ENCODE measurements around the gene PTAR1. TPM values are rescaled to one million over a fixed set of nuclear protein-coding genes. Genes with fewer than 3 reads are reported as not detected.
A peak's percentile ranks its signal among the peaks of the same experiment; 100 is the strongest.

Gene PTAR1
- total RNA-seq, 1 experiment from 2014 or later, result 85.4 TPM

DNA sequence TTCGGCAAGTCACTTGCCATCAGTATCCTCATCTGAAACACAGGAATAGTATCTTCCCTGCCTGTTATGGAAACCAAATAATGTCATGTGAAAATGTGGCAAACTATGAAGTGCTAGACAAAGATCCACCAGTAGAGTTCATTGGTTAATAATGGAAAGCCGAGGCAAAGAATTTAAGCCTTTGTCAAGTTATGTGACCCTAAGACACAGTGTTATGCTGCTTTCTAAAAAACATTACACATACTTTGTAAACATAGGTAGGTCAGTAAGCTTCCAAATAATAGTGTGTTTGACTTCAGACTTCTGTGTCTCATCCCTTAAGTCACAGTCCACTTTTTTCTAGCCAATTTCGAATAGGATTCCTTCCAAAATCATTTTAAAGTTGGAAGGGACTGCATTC lies 6.0 kb downstream of the PTAR1 start:
- DNase-seq (ENCODE audit: extremely low read depth, low read depth), result no peak

DNA sequence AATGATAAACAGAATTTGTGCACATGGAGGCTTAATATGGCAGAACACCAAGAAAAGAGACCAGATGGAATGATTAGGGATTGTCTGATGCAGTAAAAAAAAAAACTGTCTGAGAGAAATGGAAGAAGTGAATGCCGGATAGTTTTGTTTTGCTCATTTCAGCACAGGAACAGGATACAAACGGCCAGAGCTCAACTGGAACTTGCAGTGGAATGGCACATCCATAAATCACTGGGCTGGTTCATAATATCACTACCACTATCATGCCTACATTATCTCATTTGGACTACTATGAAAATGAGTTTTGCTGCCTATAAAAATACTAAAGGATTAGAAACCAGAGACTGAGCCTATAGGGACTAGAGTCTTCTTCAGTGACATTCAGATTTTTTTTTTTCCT lies 9.7 kb downstream of the PTAR1 start:
- no peak for DNase-seq (ENCODE audit: extremely low read depth, low read depth)

GRCh38 chr9:69748304-69748703 lies 11.5 kb downstream of the PTAR1 start:
- DNase-seq (ENCODE audit: extremely low read depth, low read depth), result no peak

DNA sequence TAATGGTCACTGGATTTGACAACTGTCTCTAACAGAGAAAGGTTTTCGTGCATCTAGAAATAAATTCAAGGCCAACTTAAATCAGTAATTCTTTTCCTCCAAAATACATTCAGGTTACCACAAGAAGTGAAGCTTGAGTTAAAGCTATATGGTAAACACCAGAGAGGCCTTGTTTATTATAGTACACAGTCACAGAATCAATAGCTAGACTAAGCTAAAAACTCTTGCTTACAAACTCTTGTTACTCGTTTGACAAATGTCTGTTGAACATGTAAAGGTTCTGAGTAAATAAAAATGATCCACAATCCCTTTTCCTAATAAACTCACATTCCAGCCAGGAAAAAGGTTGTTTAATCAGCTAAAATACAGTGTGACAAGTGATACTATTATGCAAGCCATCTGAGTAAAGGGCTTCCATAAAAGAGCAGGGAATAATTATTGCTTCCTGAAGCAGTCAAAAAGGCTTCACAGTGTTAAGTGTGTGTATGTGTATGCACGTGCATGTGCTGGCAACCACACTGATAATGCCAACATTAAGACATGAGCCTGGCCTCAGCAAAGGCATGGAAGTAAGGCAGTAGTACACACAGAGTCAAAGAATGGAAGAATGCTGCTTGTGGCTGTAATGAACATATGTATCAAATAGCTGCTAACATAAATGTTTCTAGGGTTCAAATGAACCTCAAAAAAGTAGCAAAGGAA lies 12.8 kb downstream of the PTAR1 start:
- DNase-seq (ENCODE audit: extremely low read depth, low read depth), result no peak

- peak; percentile 33 for DNase-seq (ENCODE audit: extremely low read depth, low read depth)
Observed at GRCh38 chr9:69745716-69746437, 13.9 kb downstream of the PTAR1 start.

GRCh38 chr9:69744688-69745380 lies 15.0 kb downstream of the PTAR1 start:
- DNase-seq (ENCODE audit: extremely low read depth, low read depth), result no peak

DNA sequence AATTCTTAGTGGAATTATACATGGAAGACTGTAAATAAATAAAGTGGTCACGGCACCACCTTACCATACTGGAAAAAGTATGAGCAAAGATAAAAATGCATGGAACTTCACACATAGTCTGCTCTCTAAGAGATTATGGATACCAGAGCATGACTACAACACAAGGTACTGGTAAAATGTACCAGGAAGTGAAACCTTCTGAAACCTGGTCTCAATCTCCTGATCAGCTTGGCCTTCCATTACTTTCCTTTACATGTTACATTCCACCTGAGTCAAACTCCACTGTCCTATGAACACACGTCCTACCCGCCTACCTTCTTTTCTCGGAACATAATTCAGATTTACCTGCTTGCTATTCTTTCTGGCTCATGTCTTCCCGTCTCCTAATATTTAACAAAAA lies 15.9 kb downstream of the PTAR1 start:
- no peak for DNase-seq (ENCODE audit: extremely low read depth, low read depth)

DNA sequence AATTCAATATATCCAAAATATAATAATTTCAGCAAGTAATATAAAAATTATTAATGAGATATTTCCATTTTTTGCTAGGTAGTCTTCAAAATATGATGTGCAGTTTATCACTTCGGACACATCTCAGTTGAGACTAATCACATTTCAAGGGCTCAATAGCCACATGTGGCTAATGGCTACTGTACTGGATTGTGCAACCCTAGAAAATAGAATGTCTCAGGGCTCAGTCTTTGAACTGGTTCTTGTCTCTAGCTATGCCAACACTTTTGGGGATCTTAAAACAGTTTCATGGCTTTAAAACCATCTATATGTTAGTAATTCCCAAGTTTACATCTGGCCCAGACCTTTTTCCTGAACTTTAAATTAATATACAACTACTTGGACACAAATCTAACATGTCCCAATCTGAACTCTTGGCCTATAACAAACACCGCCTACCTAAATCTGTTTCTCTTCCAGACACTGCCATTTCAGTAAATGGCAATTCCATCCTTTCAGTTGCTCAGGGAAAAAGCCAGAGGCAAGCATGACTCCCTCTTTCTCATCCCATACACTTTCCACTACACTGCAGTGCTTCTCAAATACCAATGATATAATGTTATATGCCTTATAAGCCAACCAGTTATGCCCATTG lies 18.8 kb downstream of the PTAR1 start:
- no peak for DNase-seq (ENCODE audit: extremely low read depth, low read depth)

- DNase-seq (ENCODE audit: extremely low read depth, low read depth), result no peak
Observed at GRCh38 chr9:69731348-69731747, 28.5 kb downstream of the PTAR1 start.

DNA sequence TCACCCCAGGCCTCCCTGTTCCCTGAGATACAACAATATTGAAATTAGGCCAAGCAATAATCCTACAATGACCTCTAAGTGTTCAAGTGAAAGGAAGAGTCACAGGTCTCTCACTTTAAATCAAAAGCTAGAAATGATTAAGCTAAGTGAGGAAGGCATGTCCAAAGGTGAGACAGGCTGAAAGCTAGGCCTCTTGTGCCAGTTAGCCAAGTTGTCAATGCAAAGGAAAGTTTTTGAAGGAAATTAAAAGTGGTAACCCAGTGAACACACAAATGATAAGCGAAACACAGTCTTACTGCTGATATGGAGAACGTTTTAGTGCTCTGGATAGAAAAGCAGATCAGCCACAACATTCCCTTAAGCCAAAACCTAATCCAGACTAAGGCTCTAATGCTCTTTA lies 39.8 kb downstream of the PTAR1 start:
- DNase-seq (ENCODE audit: extremely low read depth, low read depth), result no peak

DNA sequence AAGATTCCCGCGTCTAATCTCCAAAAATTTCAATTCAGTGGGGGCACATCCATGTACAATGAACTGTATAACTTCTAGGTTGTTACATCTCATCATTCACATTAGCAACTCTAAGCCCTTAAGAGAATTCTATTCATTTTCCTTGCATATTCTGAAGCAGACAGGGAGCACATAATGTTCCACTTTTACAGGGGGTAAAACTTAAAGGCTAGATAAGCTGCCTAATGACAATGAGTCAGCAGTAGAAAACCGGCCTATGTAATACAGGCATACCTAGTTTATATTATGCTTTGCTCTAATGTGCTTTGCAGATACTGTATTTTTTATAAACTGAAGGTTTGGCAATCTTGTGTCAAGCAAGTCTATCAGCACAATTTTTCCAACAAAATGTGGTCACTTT lies 40.4 kb downstream of the PTAR1 start:
- DNase-seq (ENCODE audit: extremely low read depth, low read depth), result no peak

DNA sequence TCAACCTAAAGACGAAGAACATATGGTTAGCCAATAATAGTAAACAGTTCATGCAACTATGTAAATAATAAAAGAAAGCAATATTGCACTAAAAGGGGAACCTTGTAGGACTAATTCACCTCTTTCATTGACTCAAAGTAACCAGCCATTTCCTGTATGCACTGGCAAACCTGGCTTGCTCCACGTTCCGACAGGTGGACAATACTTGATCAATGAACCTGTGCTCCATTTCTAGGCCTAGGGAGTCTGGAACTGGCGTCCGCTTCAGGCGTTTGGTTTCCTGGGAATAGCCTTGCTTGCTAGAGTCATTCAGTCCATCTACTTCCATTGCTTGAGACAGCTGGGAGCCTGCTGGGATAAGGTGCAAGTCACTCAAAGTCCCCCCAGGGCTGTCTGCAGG lies 41.6 kb downstream of the PTAR1 start:
- no peak for DNase-seq (ENCODE audit: extremely low read depth, low read depth)

DNA sequence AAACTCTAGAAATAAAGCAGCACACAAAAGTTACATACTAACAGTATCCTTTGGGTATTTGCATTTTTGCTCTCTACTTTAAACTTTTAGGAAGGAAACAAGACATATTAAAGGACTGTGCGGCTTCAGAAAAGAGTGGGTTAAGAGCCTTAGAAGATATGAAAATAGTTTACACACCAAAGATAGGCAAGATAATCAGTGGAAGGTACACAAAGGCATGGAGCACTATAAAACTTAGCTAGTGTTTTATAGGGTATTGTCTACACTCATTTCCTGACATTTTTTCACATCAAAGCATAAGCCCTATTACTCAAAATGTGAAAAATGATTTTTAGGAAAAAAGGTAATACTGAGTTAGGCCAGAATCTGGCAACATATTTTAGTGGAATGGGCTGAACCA lies 44.0 kb downstream of the PTAR1 start:
- no peak for DNase-seq (ENCODE audit: extremely low read depth, low read depth)

DNA sequence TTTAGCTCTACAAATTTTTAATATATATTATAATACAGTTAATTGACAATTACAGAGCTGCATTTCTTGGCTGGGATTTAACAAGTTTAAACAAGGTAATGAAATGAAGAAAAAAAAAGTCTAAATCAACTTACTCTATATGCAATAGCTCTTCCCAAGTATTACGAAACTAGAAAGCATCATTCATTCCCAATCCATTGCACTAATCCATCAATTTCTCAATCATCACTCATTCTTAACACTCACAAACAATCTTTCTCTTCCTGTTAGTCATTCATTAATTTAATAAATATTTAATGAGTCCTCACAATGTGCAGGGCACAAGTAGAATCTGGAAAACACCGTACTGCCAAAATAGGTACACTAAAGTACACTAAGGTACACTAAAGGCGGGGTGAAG lies 44.7 kb downstream of the PTAR1 start:
- no peak for DNase-seq (ENCODE audit: extremely low read depth, low read depth)

GRCh38 chr9:69697475-69697874 lies 62.3 kb downstream of the PTAR1 start:
- no peak for DNase-seq (ENCODE audit: extremely low read depth, low read depth)

GRCh38 chr9:69696802-69697201 lies 63.0 kb downstream of the PTAR1 start:
- DNase-seq (ENCODE audit: extremely low read depth, low read depth), result no peak

DNA sequence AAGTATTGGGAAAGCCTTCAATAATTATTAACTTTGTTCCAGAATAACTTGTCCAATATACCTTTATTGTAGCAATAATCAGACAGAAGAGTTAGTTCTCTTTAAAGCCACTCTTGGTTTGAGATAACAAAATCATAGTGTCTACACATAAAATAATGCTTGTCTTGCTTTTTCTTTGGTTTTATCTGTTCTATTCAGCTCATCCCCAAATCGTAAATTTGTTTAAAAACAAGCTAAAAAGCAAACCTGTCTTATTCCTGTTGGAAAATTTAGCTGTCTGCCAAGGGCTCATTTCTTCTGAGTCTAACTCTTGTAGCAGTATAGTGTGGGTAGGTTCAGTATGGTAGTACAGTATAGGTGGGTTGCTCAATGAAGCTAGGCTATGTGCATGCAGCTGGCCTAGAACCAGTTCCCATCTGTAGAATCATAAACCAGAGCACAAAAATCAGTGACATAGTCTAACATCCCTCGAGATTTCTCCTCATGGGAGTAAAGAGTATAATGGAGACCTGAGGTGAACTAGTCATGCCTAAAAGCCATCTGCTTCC lies 69.7 kb downstream of the PTAR1 start:
- no peak for DNase-seq (ENCODE audit: extremely low read depth, low read depth)

DNA sequence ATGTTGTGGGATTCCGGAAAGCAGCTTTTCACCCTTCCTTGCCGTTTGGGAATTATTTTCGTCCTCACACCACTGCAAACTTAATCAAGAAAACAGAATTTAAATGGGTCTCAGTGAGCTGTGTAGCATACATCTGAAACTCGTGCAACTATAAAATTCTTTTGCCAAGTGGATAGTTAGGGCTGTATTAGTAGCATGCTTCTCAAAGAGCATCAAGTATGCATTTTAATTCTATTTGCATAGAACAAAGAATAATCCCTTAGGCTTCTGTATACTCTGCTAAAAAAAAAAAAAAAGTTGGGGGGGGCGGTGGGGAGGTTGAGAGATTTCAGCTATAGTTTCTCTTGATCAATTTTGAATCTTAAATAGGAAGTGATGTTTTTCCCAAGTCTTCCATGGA lies 75.9 kb downstream of the PTAR1 start:
- DNase-seq (ENCODE audit: extremely low read depth, low read depth), result no peak

DNA sequence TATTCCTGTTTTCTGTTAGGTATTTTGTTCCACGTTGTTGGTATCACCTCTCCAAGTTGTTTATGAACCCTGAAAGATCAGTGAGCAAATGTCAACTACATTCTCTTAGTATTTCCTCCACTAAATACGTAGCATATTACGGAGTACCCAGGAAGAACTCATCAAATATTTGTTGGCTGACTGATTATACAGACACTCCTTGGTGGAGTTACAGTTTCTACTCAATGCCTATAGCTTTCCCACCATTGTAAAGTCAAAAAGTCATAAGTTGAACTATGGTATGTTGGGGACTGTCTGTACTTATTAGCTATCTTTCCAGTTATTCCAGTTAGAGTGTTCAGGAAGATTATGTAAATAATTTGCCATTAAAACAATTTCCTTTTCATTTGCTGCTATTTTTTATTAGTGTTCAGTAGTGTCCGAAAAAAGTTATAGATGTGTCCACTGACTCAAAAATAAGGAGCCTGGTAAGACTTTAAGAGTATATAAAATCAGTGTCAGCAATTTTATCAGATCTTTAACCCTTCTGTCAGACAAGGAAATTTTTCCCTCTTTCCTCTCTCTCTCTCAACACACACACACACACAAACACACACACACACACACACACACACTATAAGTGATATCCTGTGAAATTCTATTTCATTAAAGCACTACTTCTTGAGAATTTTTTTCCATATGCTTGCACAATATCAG lies 80.8 kb downstream of the PTAR1 start:
- DNase-seq (ENCODE audit: extremely low read depth, low read depth), result no peak

DNA sequence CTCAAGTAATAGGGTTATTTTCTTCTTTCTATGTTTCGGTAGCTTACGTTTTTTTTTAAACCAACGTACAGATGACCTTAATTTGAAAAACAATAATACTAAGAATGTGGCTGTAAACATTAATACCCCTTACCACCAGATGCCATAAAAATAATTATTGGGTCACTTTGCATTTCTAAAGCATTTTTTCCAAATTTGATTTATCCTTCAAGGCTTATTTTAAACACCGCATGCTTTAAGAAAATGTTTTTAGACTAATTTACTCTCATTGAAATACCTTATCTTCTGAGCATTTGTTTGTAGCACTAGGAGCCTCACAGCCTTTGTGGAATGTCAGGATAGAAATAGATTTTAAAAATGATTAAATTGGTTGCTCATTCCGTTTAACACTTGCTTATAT lies 81.9 kb downstream of the PTAR1 start:
- no peak for DNase-seq (ENCODE audit: extremely low read depth, low read depth)

DNA sequence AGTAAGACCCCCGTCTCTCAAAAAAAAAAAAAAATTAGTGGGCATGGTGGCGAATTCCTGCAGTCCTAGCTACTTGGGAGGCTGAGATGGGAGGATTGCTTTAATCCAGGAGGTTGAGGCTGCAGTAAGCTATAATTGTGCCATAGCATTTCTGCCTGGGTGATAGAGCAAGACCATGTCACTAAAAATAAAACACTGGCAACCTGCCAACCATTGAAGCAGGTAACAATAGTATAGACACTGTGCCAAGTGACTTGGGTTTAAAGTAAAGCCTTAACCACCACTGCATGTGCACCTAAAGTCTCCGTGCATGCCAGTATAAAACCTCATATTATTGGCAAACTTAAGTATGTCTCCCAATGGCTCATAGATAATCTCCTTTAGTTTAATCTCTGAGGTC lies 84.2 kb downstream of the PTAR1 start:
- DNase-seq (ENCODE audit: extremely low read depth, low read depth), result no peak

Measured in NCI-H460 (cell line).